HepG2 (cell line): ENCODE data around the gene NEURL2. TPM values are rescaled to one million over a fixed set of nuclear protein-coding genes. Genes with fewer than 3 reads are reported as not detected.

Experiments used
- ATAC-seq: fragments of 200-7000 bp; cut with Tn5 transposase; 3 replicates; pipeline ENCODE4 v1.9.1; 2020; ENCODE audit warnings: mild to moderate bottlenecking, moderate library complexity
- BruUV-seq: library from RNA; stranded (reverse); fragments of 400-500 nt; replicated peaks from 2 replicates; lab custom pipeline; 2021; lab: Mats Ljungman, UMichigan
- CTCF ChIA-PET: fragments of 300-600 bp; formaldehyde crosslinking; extraction: SDS; loops from one replicate; lab custom pipeline; 2021; ENCODE audit warnings: low total read pairs, inconsistent platforms, low intra/inter-chr PET ratio; lab: Yijun Ruan, JAX
- POLR2A ChIA-PET: fragments of 350-600 bp; sonication (Branson Sonifier 250); formaldehyde crosslinking; loops from one replicate; lab custom pipeline; 2020; ENCODE audit warnings: antibody characterized with exemption, inconsistent platforms; lab: Yijun Ruan, JAX
- DNase-seq: peaks from one replicate; pipeline ENCODE4 v3.0.0-alpha.2; 2015; ENCODE audit warnings: low spot score
- FAIRE-seq: peaks from 3 replicates; lab custom pipeline; 2011; peaks lifted over from hg19 to GRCh38; lab: Jason Lieb, UNC
- H2AFZ ChIP-seq: one replicate; pipeline ENCODE4 v1.6.1; 2011; ENCODE audit warnings: low read length, inconsistent platforms
- H3K27ac ChIP-seq: fragments of 300-600 bp; 3 replicates; pipeline ENCODE4 v1.8.0; 2011; ENCODE audit warnings: mixed run types, mild to moderate bottlenecking, mixed read lengths, low read length, inconsistent platforms; ENCODE audit not compliant: insufficient read depth; ENCODE audit errors: extremely low read length
- H3K27me3 ChIP-seq, 2 experiments: fragments of 200-600 bp in 1 of 2; 2 replicates in 1 of 2; 3 replicates in 1 of 2; pipeline versions ENCODE4 v1.6.0 to v1.8.0; 2011; ENCODE audit warnings: low read length in 2 of 2, mild to moderate bottlenecking in 2 of 2, moderate library complexity in 2 of 2, inconsistent platforms in 1 of 2; ENCODE audit not compliant: insufficient read depth in 2 of 2, control insufficient read depth in 1 of 2
- H3K36me3 ChIP-seq, 2 experiments: fragments of 200-600 bp in 1 of 2; replicated peaks in 1 of 2; 2 replicates in 1 of 2; 3 replicates in 1 of 2; pipeline versions ENCODE4 v1.5.1 to v1.8.0; 2011; ENCODE audit warnings: low read length in 2 of 2, inconsistent platforms in 1 of 2; ENCODE audit not compliant: insufficient read depth in 2 of 2, control insufficient read depth in 1 of 2
- H3K4me1 ChIP-seq: 2 replicates; pipeline ENCODE4 v1.5.1; 2012; ENCODE audit warnings: low read length, inconsistent platforms; ENCODE audit not compliant: insufficient read depth
- H3K4me2 ChIP-seq: 2 replicates; pipeline ENCODE4 v1.6.0; 2011; ENCODE audit warnings: low read depth, low read length, inconsistent platforms
- H3K4me3 ChIP-seq, 3 experiments: fragments of 200-600 bp in 1 of 3; sonication (generic), shearing (Covaris generic) in 1 of 3; replicated peaks in 1 of 3; 2 replicates each; pipeline ENCODE4 v1.5.1; 2011 to 2016; ENCODE audit warnings: low read length in 3 of 3, inconsistent platforms in 2 of 3, low read depth in 2 of 3, mild to moderate bottlenecking in 2 of 3, control low read depth in 1 of 3, mixed read lengths in 1 of 3; ENCODE audit not compliant: insufficient read depth in 1 of 3
- H3K79me2 ChIP-seq: one replicate; pipeline ENCODE4 v1.6.1; 2011; ENCODE audit warnings: low read length, inconsistent platforms; ENCODE audit not compliant: insufficient read depth
- H3K9ac ChIP-seq: 2 replicates; pipeline ENCODE4 v1.6.0; 2011; ENCODE audit warnings: mild to moderate bottlenecking, low read depth, low read length, inconsistent platforms; ENCODE audit not compliant: insufficient read depth
- H3K9me3 ChIP-seq: 2 replicates; pipeline ENCODE4 v1.5.1; 2012; ENCODE audit warnings: mild to moderate bottlenecking, low read length
- H4K20me1 ChIP-seq: 2 replicates; pipeline ENCODE4 v1.6.0; 2011; ENCODE audit warnings: inconsistent platforms, mild to moderate bottlenecking, low read length, moderate library complexity; ENCODE audit not compliant: insufficient read depth
- CC2D1A ChIP-seq: sonication (generic); formaldehyde crosslinking; IDR thresholded peaks from 2 replicates; pipeline ENCODE4 v1.8.1; 2023; ENCODE audit warnings: mild to moderate bottlenecking, missing genetic modification reagents
- HDAC6 ChIP-seq: fragments of 200-600 bp; sonication (generic); IDR thresholded peaks from 2 replicates; pipeline ENCODE4 v1.7.0; 2017; ENCODE audit warnings: mild to moderate bottlenecking, antibody characterized with exemption, low read length, low read depth
- HMG20A ChIP-seq: IDR thresholded peaks from 2 replicates; pipeline ENCODE4 v1.6.1; 2016; ENCODE audit warnings: borderline replicate concordance
- JUND ChIP-seq: sonication (generic); formaldehyde crosslinking; IDR thresholded peaks from 2 replicates; pipeline ENCODE4 v1.8.0; 2022; ENCODE audit warnings: mild to moderate bottlenecking, missing genetic modification reagents
- KLF12 ChIP-seq: sonication (generic); formaldehyde crosslinking; IDR thresholded peaks from 2 replicates; pipeline ENCODE4 v1.4.0; 2020; ENCODE audit warnings: missing genetic modification reagents, borderline replicate concordance
- MEIS2 ChIP-seq: sonication (generic); formaldehyde crosslinking; IDR thresholded peaks from 2 replicates; pipeline ENCODE4 v1.9.0; 2021; ENCODE audit warnings: mild to moderate bottlenecking, missing genetic modification reagents
- NFE2L2 ChIP-seq: fragments of 150-350 bp; IDR thresholded peaks from 2 replicates; pipeline ENCODE4 v1.6.1; 2014; ENCODE audit warnings: low read length
- NONO ChIP-seq, 2 experiments: fragments of 450-650 bp in 1 of 2; sonication (generic) in 1 of 2; formaldehyde crosslinking in 1 of 2; IDR thresholded peaks in 1 of 2; conservative IDR thresholded peaks in 1 of 2; 2 replicates each; pipeline versions ENCODE4 v1.6.1 to v1.8.0; 2017 to 2022; ENCODE audit warnings: mild to moderate bottlenecking in 1 of 2, missing genetic modification reagents in 1 of 2, moderate library complexity in 1 of 2
- RFX1 ChIP-seq: fragments of 450-650 bp; IDR thresholded peaks from 2 replicates; pipeline ENCODE4 v1.6.1; 2017
- RXRB ChIP-seq: IDR thresholded peaks from 2 replicates; pipeline ENCODE4 v1.6.1; 2016; ENCODE audit warnings: borderline replicate concordance, missing genetic modification reagents, missing compliant biosample characterization
- TEF ChIP-seq: sonication (generic); formaldehyde crosslinking; IDR thresholded peaks from 2 replicates; pipeline ENCODE4 v1.5.0; 2020; ENCODE audit warnings: missing genetic modification reagents
- TOPORS ChIP-seq: sonication (generic); formaldehyde crosslinking; IDR thresholded peaks from 2 replicates; pipeline ENCODE4 v1.8.0; 2023; ENCODE audit warnings: mild to moderate bottlenecking, missing genetic modification reagents
- ZC3H4 ChIP-seq: sonication (generic); formaldehyde crosslinking; IDR thresholded peaks from 2 replicates; pipeline ENCODE4 v1.4.0; 2020; ENCODE audit warnings: missing genetic modification reagents, borderline replicate concordance
- ZNF432 ChIP-seq: sonication (generic); formaldehyde crosslinking; IDR thresholded peaks from 2 replicates; pipeline ENCODE4 v1.5.0; 2020; ENCODE audit warnings: missing genetic modification reagents, mild to moderate bottlenecking, borderline replicate concordance
- ZNF513 ChIP-seq: sonication (generic); formaldehyde crosslinking; conservative IDR thresholded peaks from 2 replicates; pipeline ENCODE4 v1.5.0; 2020; ENCODE audit warnings: missing genetic modification reagents
- ZNF552 ChIP-seq: sonication (generic); formaldehyde crosslinking; IDR thresholded peaks from 2 replicates; pipeline ENCODE4 v1.9.0; 2022; ENCODE audit warnings: missing genetic modification reagents, mild to moderate bottlenecking, borderline replicate concordance
- ZNF564 ChIP-seq: sonication (generic); formaldehyde crosslinking; IDR thresholded peaks from 2 replicates; pipeline ENCODE4 v1.8.1; 2023; ENCODE audit warnings: mild to moderate bottlenecking, missing genetic modification reagents
- ZNF567 ChIP-seq: sonication (generic); formaldehyde crosslinking; IDR thresholded peaks from 2 replicates; pipeline ENCODE4 v1.8.1; 2023; ENCODE audit warnings: mild to moderate bottlenecking, missing genetic modification reagents, borderline replicate concordance
- ZNF614 ChIP-seq: IDR thresholded peaks from 2 replicates; pipeline ENCODE4 v1.6.1; 2018; ENCODE audit warnings: missing biosample characterization, missing genetic modification reagents, inconsistent platforms, borderline replicate concordance
- ZNF619 ChIP-seq: sonication (generic); formaldehyde crosslinking; IDR thresholded peaks from 2 replicates; pipeline ENCODE4 v1.4.0; 2020; ENCODE audit warnings: mild to moderate bottlenecking, missing genetic modification reagents
- ZNF749 ChIP-seq: sonication (generic); formaldehyde crosslinking; IDR thresholded peaks from 2 replicates; pipeline ENCODE4 v1.8.0; 2022; ENCODE audit warnings: mild to moderate bottlenecking, missing genetic modification reagents, moderate library complexity, borderline replicate concordance
- ZNF792 ChIP-seq: IDR thresholded peaks from 2 replicates; pipeline ENCODE4 v1.6.1; 2016
- WGBS: methylation state at CpG from one replicate; pipeline ENCODE4 v1.1.6; 2017; ENCODE audit warnings: low lambda C conversion rate; 5-methylcytosine and 5-hydroxymethylcytosine counted together
- in situ Hi-C: cut with HindIII; loops from 2 replicates; pipeline ENCODE4 v1.10.0; 2017; ENCODE audit warnings: low pct_unique_long_range_greater_than_20kb; ENCODE audit not compliant: extremely low pct_ligation_motif_present
- intact Hi-C: fragments of 100-400 bp; cut with micrococcal nuclease; formaldehyde crosslinking; loops from one replicate; pipeline ENCODE4 v1.10.0; 2022; ENCODE audit not compliant: unreplicated experiment
- polyA plus RNA-seq, 8 experiments: library from polyadenylated mRNA; depleted of rRNA in 3 of 8; stranded (reverse) in 7 of 8; unstranded in 1 of 8; fragments of >200 nt; fragmentation: Illumina TruSeq in 4 of 8; extraction: Trizol in 4 of 8; gene quantifications; 2 replicates each; pipeline versions ENCODE4 v1.2.1 to v1.2.3, GENCODE V29; 2011 to 2016; ENCODE audit warnings: low read depth in 4 of 8, missing spikeins in 1 of 8, mixed read lengths in 1 of 8; ENCODE audit not compliant: insufficient read depth in 1 of 8
- total RNA-seq, 5 experiments: library from RNA; depleted of rRNA; stranded (reverse); fragments of >200 nt; fragmentation: Illumina TruSeq; extraction: Trizol; gene quantifications; 2 replicates each; pipeline ENCODE4 v1.2.3, GENCODE V29; 2016; ENCODE audit warnings: low read depth in 1 of 5

The NEURL2 gene
- total and polyA plus RNA-seq, 2 of the 13 experiments (the other 11 are each of a cell fraction or from before 2014, with no cell fraction given) = 7.2 to 9.7 TPM

- Histone ChIP-seq H3K9me3 (no peaks in the 10 kb centered on the region), H3K4me3 (peak within 1 kb of the TSS; percentile 78 to 91 (median 83)), H4K20me1 (no peaks in the 10 kb centered on the region), H3K4me2 (peak within 1 kb of the TSS; percentile 93), H3K4me1 (peaks cover 55% of the 10 kb centered on the region), H2AFZ (no peak within 1 kb of the TSS), H3K79me2 (peaks cover 4% of the 10 kb centered on the region), H3K9ac (peak within 1 kb of the TSS; percentile 80), H3K27me3 (no peaks in the 10 kb centered on the region; a peak in 1 of 5 replicates), H3K36me3 (no peaks in the 10 kb centered on the region), H3K27ac (peak within 1 kb of the TSS; percentile 49)
- POLR2A ChIA-PET = interaction anchor here (0.5 to 7.6 kb wide), 18 partner anchors 12 to 89 kb away, joined by 3 to 85 read pairs (median 4); partner anchors contain the start of genes CTSA, DNTTIP1, NEURL2 and PCIF1
- DNase-seq = peak; percentile 100
- no TSS peak for BruUV-seq
- in situ Hi-C loops = no loop called here
- peak; percentile 98 for FAIRE-seq
- CTCF ChIA-PET = no interaction called here
- intact Hi-C loops = loop anchor here (2.0 kb wide), 2 partner anchors 34 to 78 kb away; partner anchors contain the start of genes CTSA, NEURL2 and PCIF1
- 3% methylated on average over 31 of the region's 36 CpGs for WGBS
- peak; percentile 98 for ATAC-seq
- 0 out of 2 replicates have a peak, but pooled peaks have one; percentile 55 for TF ChIP-seq ZNF749
- no peak for TF ChIP-seq HDAC6
- TF ChIP-seq ZNF567 (CRISPR knock-in tag) = peak; percentile 67; the same call in 1 of the 2 replicates
- TF ChIP-seq ZNF614 (CRISPR knock-in tag) = peak; percentile 92
- peak; percentile 97; the same call in 1 of the 2 replicates for TF ChIP-seq ZNF513 (CRISPR knock-in tag)
- TF ChIP-seq ZC3H4 (CRISPR knock-in tag) = no peak; the same call in 1 of the 2 replicates
- TF ChIP-seq KLF12 = peak; percentile 90; the same call in 1 of the 2 replicates
- peak; percentile 71; the same call in 1 of the 2 replicates for TF ChIP-seq TOPORS (CRISPR knock-in tag)
- no peak for TF ChIP-seq NONO (IDR thresholded peaks at IDR 0.05)
- no peak for TF ChIP-seq NONO (CRISPR knock-in tag; conservative IDR thresholded peaks at IDR 0.05)
- TF ChIP-seq RXRB (CRISPR knock-in tag) = no peak; the same call in 1 of the 2 replicates
- TF ChIP-seq ZNF792 (CRISPR knock-in tag) = no peak; the same call in 1 of the 2 replicates
- TF ChIP-seq NFE2L2 = no peak
- TF ChIP-seq CC2D1A (CRISPR knock-in tag) = no peak
- TF ChIP-seq MEIS2 = peak; percentile 98
- no peak; the same call in none of the 2 replicates for TF ChIP-seq ZNF564 (CRISPR knock-in tag)
- TF ChIP-seq TEF = no peak
- TF ChIP-seq ZNF432 (CRISPR knock-in tag) = no peak
- peak; percentile 26; the same call in 1 of the 2 replicates for TF ChIP-seq RFX1
- no peak; the same call in 1 of the 2 replicates for TF ChIP-seq JUND (CRISPR knock-in tag)
- TF ChIP-seq ZNF619 (CRISPR knock-in tag) = peak; percentile 93
- no peak for TF ChIP-seq ZNF552 (CRISPR knock-in tag)
- 0 out of 2 replicates have a peak, but pooled peaks have one; percentile 18 for TF ChIP-seq HMG20A (CRISPR knock-in tag)
Measured at GRCh38 chr20:45857114-45857881, 33.7 kb downstream of the NEURL2 start, which contains the start of the genes ACOT8 and ZSWIM3. ACOT8 (minus strand) TSS chr20:45857392; CDS start chr20:45857315, 77 bp downstream. ZSWIM3 (plus strand) TSS chr20:45857614; CDS start chr20:45857826, 212 bp downstream.
